HepG2 (cell line): ENCODE measurements around the gene CRKL. TPM values are rescaled to one million over a fixed set of nuclear protein-coding genes. Genes with fewer than 3 reads are reported as not detected.
A peak's percentile ranks its signal among the peaks of the same experiment; 100 is the strongest.

Experiments used
- GTF3A ChIP-seq: sonication (generic); formaldehyde crosslinking; conservative IDR thresholded peaks from 2 replicates; pipeline ENCODE4 v1.4.0; 2020; ENCODE audit warnings: mild to moderate bottlenecking, missing genetic modification reagents
- KLF15 ChIP-seq: sonication (generic); formaldehyde crosslinking; IDR thresholded peaks from 2 replicates; pipeline ENCODE4 v1.8.1; 2023; ENCODE audit warnings: borderline replicate concordance, mild to moderate bottlenecking, inconsistent platforms, missing genetic modification reagents, mixed read lengths
- PHB2 ChIP-seq: fragments of 450-650 bp; IDR thresholded peaks from 2 replicates; pipeline ENCODE4 v1.6.1; 2018; ENCODE audit not compliant: partially characterized antibody
- polyA plus RNA-seq, 8 experiments: library from polyadenylated mRNA; depleted of rRNA in 3 of 8; stranded (reverse) in 7 of 8; unstranded in 1 of 8; fragments of >200 nt; fragmentation: Illumina TruSeq in 4 of 8; extraction: Trizol in 4 of 8; gene quantifications; 2 replicates each; pipeline versions ENCODE4 v1.2.1 to v1.2.3, GENCODE V29; 2011 to 2016; ENCODE audit warnings: low read depth in 4 of 8, missing spikeins in 1 of 8, mixed read lengths in 1 of 8; ENCODE audit not compliant: insufficient read depth in 1 of 8
- total RNA-seq, 5 experiments: library from RNA; depleted of rRNA; stranded (reverse); fragments of >200 nt; fragmentation: Illumina TruSeq; extraction: Trizol; gene quantifications; 2 replicates each; pipeline ENCODE4 v1.2.3, GENCODE V29; 2016; ENCODE audit warnings: low read depth in 1 of 5
- TF ChIP-seq, protein P1 (sequence below): sonication (generic); formaldehyde crosslinking; IDR thresholded peaks from 2 replicates; pipeline ENCODE4 v1.9.0; 2021; ENCODE audit warnings: missing genetic modification reagents, borderline replicate concordance
- TF ChIP-seq, protein P2 (sequence below): sonication (generic); formaldehyde crosslinking; IDR thresholded peaks from one replicate; pipeline ENCODE4 v1.5.1; 2020; ENCODE audit warnings: mild to moderate bottlenecking, missing genetic modification reagents; ENCODE audit errors: not compliant biosample characterization
- TF ChIP-seq, protein P3 (sequence below): sonication (generic); IDR thresholded peaks from 2 replicates; pipeline ENCODE4 v1.6.1; 2016; ENCODE audit warnings: low read depth, borderline replicate concordance
- TF ChIP-seq, protein P4 (sequence below): sonication (generic); formaldehyde crosslinking; IDR thresholded peaks from 2 replicates; pipeline ENCODE4 v1.4.0; 2020; ENCODE audit warnings: mild to moderate bottlenecking, missing genetic modification reagents, borderline replicate concordance
- TF ChIP-seq, protein P5 (sequence below): IDR thresholded peaks from 2 replicates; pipeline ENCODE4 v1.6.1; 2016; ENCODE audit warnings: mild to moderate bottlenecking

CRKL gene
- total and polyA plus RNA-seq, 2 of the 13 experiments (the other 11 are each of a cell fraction or from before 2014, with no cell fraction given) = 37.4 to 60.6 TPM

DNA sequence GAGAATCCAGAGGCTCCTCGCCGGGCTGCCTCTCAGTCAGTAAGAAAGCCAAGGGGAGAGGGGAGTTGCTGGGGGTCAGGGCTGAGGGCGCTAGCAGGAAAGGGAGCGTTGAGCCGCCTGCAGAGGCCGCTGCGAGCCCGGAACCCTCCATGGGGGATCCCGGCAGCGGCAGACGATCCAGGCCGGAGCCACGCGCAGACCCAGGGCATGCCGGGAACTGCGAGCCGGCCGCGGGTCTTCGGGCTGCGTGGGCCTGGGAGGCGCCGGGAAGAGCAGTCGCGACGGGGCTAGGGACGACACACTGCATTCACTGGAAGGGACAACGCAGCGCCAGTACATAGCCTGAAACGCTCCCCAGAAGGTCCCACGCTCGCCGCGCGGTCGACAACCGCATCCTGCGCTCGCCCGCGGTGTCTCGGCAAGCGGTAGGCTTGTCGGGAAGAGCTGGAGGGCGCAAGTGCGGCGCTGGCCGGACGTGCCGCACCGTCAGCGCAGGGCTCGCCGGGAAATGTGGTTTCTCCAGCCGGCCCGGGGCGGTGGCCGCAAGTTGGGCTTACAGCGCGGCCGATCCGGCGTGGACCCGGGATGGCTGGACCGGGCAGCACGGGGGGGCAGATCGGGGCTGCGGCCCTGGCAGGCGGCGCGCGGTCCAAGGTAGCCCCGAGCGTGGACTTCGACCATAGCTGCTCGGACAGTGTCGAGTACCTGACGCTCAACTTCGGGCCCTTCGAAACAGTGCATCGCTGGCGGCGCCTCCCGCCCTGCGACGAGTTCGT, 64.8 kb downstream of the CRKL start, which contains the start of gene LZTR1 (continued):
- TF ChIP-seq, protein P1, sequence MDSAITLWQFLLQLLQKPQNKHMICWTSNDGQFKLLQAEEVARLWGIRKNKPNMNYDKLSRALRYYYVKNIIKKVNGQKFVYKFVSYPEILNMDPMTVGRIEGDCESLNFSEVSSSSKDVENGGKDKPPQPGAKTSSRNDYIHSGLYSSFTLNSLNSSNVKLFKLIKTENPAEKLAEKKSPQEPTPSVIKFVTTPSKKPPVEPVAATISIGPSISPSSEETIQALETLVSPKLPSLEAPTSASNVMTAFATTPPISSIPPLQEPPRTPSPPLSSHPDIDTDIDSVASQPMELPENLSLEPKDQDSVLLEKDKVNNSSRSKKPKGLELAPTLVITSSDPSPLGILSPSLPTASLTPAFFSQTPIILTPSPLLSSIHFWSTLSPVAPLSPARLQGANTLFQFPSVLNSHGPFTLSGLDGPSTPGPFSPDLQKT (CRISPR knock-in tag) = peak; percentile 60; the same call in 1 of the 2 replicates
- TF ChIP-seq PHB2 (no peak), KLF15 (CRISPR knock-in tag) (0 out of 2 replicates have a peak, but pooled peaks have one; percentile 72), GTF3A (CRISPR knock-in tag) (0 out of 2 replicates have a peak, but pooled peaks have one; percentile 51)
- TF ChIP-seq, protein P2, sequence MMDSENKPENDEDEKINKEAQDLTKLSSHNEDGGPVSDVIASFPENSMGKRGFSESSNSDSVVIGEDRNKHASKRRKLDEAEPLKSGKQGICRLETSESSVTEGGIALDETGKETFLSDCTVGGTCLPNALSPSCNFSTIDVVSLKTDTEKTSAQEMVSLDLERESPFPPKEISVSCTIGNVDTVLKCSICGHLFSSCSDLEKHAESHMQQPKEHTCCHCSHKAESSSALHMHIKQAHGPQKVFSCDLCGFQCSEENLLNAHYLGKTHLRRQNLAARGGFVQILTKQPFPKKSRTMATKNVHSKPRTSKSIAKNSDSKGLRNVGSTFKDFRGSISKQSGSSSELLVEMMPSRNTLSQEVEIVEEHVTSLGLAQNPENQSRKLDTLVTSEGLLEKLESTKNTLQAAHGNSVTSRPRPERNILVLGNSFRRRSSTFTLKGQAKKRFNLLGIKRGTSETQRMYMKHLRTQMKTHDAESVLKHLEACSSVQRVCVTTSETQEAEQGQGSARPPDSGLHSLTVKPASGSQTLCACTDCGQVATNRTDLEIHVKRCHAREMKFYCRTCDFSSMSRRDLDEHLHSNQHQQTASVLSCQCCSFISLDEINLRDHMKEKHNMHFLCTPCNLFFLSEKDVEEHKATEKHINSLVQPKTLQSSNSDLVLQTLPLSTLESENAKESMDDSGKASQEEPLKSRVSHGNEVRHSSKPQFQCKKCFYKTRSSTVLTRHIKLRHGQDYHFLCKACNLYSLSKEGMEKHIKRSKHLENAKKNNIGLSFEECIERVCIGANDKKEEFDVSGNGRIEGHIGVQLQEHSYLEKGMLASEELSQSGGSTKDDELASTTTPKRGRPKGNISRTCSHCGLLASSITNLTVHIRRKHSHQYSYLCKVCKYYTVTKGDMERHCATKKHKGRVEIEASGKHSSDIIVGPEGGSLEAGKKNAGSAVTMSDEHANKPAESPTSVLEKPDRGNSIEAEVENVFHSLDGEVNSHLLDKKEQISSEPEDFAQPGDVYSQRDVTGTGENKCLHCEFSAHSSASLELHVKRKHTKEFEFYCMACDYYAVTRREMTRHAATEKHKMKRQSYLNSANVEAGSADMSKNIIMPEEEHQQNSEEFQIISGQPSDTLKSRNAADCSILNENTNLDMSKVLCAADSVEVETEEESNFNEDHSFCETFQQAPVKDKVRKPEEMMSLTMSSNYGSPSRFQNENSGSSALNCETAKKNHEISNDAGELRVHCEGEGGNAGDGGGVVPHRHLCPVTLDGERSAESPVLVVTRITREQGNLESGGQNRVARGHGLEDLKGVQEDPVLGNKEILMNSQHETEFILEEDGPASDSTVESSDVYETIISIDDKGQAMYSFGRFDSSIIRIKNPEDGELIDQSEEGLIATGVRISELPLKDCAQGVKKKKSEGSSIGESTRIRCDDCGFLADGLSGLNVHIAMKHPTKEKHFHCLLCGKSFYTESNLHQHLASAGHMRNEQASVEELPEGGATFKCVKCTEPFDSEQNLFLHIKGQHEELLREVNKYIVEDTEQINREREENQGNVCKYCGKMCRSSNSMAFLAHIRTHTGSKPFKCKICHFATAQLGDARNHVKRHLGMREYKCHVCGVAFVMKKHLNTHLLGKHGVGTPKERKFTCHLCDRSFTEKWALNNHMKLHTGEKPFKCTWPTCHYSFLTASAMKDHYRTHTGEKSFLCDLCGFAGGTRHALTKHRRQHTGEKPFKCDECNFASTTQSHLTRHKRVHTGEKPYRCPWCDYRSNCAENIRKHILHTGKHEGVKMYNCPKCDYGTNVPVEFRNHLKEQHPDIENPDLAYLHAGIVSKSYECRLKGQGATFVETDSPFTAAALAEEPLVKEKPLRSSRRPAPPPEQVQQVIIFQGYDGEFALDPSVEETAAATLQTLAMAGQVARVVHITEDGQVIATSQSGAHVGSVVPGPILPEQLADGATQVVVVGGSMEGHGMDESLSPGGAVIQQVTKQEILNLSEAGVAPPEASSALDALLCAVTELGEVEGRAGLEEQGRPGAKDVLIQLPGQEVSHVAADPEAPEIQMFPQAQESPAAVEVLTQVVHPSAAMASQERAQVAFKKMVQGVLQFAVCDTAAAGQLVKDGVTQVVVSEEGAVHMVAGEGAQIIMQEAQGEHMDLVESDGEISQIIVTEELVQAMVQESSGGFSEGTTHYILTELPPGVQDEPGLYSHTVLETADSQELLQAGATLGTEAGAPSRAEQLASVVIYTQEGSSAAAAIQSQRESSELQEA (CRISPR knock-in tag) = peak; percentile 96
- TF ChIP-seq, protein P3, sequence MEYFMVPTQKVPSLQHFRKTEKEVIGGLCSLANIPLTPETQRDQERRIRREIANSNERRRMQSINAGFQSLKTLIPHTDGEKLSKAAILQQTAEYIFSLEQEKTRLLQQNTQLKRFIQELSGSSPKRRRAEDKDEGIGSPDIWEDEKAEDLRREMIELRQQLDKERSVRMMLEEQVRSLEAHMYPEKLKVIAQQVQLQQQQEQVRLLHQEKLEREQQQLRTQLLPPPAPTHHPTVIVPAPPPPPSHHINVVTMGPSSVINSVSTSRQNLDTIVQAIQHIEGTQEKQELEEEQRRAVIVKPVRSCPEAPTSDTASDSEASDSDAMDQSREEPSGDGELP = no peak
- TF ChIP-seq, protein P4, sequence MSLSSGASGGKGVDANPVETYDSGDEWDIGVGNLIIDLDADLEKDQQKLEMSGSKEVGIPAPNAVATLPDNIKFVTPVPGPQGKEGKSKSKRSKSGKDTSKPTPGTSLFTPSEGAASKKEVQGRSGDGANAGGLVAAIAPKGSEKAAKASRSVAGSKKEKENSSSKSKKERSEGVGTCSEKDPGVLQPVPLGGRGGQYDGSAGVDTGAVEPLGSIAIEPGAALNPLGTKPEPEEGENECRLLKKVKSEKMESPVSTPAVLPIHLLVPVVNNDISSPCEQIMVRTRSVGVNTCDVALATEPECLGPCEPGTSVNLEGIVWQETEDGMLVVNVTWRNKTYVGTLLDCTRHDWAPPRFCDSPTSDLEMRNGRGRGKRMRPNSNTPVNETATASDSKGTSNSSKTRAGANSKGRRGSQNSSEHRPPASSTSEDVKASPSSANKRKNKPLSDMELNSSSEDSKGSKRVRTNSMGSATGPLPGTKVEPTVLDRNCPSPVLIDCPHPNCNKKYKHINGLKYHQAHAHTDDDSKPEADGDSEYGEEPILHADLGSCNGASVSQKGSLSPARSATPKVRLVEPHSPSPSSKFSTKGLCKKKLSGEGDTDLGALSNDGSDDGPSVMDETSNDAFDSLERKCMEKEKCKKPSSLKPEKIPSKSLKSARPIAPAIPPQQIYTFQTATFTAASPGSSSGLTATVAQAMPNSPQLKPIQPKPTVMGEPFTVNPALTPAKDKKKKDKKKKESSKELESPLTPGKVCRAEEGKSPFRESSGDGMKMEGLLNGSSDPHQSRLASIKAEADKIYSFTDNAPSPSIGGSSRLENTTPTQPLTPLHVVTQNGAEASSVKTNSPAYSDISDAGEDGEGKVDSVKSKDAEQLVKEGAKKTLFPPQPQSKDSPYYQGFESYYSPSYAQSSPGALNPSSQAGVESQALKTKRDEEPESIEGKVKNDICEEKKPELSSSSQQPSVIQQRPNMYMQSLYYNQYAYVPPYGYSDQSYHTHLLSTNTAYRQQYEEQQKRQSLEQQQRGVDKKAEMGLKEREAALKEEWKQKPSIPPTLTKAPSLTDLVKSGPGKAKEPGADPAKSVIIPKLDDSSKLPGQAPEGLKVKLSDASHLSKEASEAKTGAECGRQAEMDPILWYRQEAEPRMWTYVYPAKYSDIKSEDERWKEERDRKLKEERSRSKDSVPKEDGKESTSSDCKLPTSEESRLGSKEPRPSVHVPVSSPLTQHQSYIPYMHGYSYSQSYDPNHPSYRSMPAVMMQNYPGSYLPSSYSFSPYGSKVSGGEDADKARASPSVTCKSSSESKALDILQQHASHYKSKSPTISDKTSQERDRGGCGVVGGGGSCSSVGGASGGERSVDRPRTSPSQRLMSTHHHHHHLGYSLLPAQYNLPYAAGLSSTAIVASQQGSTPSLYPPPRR (CRISPR knock-in tag) = no peak
- TF ChIP-seq, protein P5, sequence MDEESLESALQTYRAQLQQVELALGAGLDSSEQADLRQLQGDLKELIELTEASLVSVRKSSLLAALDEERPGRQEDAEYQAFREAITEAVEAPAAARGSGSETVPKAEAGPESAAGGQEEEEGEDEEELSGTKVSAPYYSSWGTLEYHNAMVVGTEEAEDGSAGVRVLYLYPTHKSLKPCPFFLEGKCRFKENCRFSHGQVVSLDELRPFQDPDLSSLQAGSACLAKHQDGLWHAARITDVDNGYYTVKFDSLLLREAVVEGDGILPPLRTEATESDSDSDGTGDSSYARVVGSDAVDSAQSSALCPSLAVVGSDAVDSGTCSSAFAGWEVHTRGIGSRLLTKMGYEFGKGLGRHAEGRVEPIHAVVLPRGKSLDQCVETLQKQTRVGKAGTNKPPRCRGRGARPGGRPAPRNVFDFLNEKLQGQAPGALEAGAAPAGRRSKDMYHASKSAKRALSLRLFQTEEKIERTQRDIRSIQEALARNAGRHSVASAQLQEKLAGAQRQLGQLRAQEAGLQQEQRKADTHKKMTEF = peak; percentile 97
